HCEC 1CT (cell line): ENCODE measurements around the gene TLX2.

Source experiments
- DNase-seq: peaks from one replicate; pipeline ENCODE4 v3.0.0-alpha.2; 2017

The TLX2 gene

GRCh38 chr2:74513605-74514367, 464 bp upstream of the TLX2 start:
- DNase-seq = no peak

GRCh38 chr2:74515271-74515980, 1.2 kb downstream of the TLX2 start:
- no peak for DNase-seq

GRCh38 chr2:74515981-74516633, 1.9 kb downstream of the TLX2 start:
- DNase-seq = no peak

GRCh38 chr2:74516650-74517049, 2.4 kb downstream of the TLX2 start:
- DNase-seq = no peak

- DNase-seq = no peak
Measured at GRCh38 chr2:74522516-74522915, 8.3 kb downstream of the TLX2 start.

GRCh38 chr2:74524005-74524404, 9.8 kb downstream of the TLX2 start:
- no peak for DNase-seq

GRCh38 chr2:74524955-74525716, 10.9 kb downstream of the TLX2 start:
- no peak for DNase-seq

GRCh38 chr2:74525717-74526648, 11.7 kb downstream of the TLX2 start, which contains the start of gene DQX1:
Gene DQX1 (minus strand): TSS chr2:74526231. CDS start chr2:74525729, 502 bp downstream.
- peak; percentile 38 for DNase-seq

- DNase-seq = no peak
Measured at GRCh38 chr2:74526649-74527230, 12.5 kb downstream of the TLX2 start.

GRCh38 chr2:74527741-74528140, 13.5 kb downstream of the TLX2 start:
- no peak for DNase-seq

- DNase-seq = no peak
Measured at GRCh38 chr2:74528600-74529356, 14.5 kb downstream of the TLX2 start.

- peak; percentile 100 for DNase-seq
Measured at GRCh38 chr2:74529357-74530238, 15.3 kb downstream of the TLX2 start, which contains the start of the genes AUP1 and HTRA2. Gene AUP1 (minus strand): TSS chr2:74529706. CDS start chr2:74529629, 77 bp downstream. Gene HTRA2 (plus strand): TSS chr2:74529933. CDS start chr2:74530007, 74 bp downstream.

- DNase-seq = peak; percentile 55
Measured at GRCh38 chr2:74530239-74531187, 16.3 kb downstream of the TLX2 start.

GRCh38 chr2:74531666-74532065, 17.4 kb downstream of the TLX2 start:
- no peak for DNase-seq

GRCh38 chr2:74532222-74532621, 18.0 kb downstream of the TLX2 start:
- peak; percentile 52 for DNase-seq

GRCh38 chr2:74533464-74533863, 19.2 kb downstream of the TLX2 start:
- no peak for DNase-seq

- DNase-seq = peak; percentile 27
Measured at GRCh38 chr2:74534411-74534810, 20.2 kb downstream of the TLX2 start.

- DNase-seq = no peak
Measured at GRCh38 chr2:74535440-74535965, 21.3 kb downstream of the TLX2 start.
